Body of pancreas (tissue), 4 donors: ENCODE data around the gene BRD3. TPM values are rescaled to one million over a fixed set of nuclear protein-coding genes. Genes with fewer than 3 reads are reported as not detected.
"Not testable (repeated sequence)": the region's sequence is repeated elsewhere in the genome, so short reads cannot be mapped to it uniquely, and the experiment has no call there.

ENCODE experiments used
- ATAC-seq: fragments of 150-250 bp; one replicate; pipeline ENCODE4 v1.9.1; 2016
- DNase-seq, 4 donors: peaks; one replicate each; pipeline ENCODE4 v3.0.0-alpha.2; 2019
- H3K27ac ChIP-seq, 4 donors: fragments of 200-600 bp; sonication (generic); 1 replicate in 3 of 4; 2 replicates in 1 of 4; pipeline versions ENCODE4 v1.5.1 to v1.6.1; 2016 to 2019; ENCODE audit warnings: mild to moderate bottlenecking in 1 of 4, mixed read lengths in 1 of 4, moderate library complexity in 1 of 4
- H3K27me3 ChIP-seq, 2 donors: fragments of 200-600 bp; sonication (generic); one replicate each; pipeline ENCODE4 v1.6.0; 2016; ENCODE audit warnings: mild to moderate bottlenecking in 1 of 2
- H3K36me3 ChIP-seq, 2 donors: fragments of 200-600 bp; sonication (generic); replicated peaks in 1 of 2; 2 replicates each; pipeline ENCODE4 v1.5.1; 2016; ENCODE audit warnings: low read depth in 2 of 2; ENCODE audit not compliant: insufficient read depth in 1 of 2
- H3K4me1 ChIP-seq: fragments of 200-600 bp; sonication (generic); one replicate; pipeline ENCODE4 v1.6.0; 2016
- H3K4me3 ChIP-seq, 2 donors: fragments of 200-600 bp; sonication (generic); 1 replicate in 1 of 2; 2 replicates in 1 of 2; pipeline ENCODE4 v1.5.1; 2016 to 2019
- H3K9me3 ChIP-seq, 3 donors: fragments of 200-600 bp; sonication (generic); 1 replicate in 2 of 3; 2 replicates in 1 of 3; pipeline ENCODE4 v1.5.1; 2016
- CTCF ChIP-seq, 7 experiments: fragments of 450-650 bp in 4 of 7; fragments of 200-600 bp in 3 of 7; sonication (generic) in 3 of 7; IDR thresholded peaks; one replicate each; pipeline ENCODE4 v1.5.1; 2016 to 2019; ENCODE audit warnings: antibody characterized with exemption in 7 of 7
- POLR2A ChIP-seq, 3 donors: fragments of 450-650 bp; IDR thresholded peaks; one replicate each; pipeline ENCODE4 v1.6.1; 2016; ENCODE audit warnings: antibody characterized with exemption in 3 of 3, mild to moderate bottlenecking in 2 of 3
- WGBS, 2 donors: methylation state at CpG; one replicate each; pipeline ENCODE4 v1.1.5; 2017; 5-methylcytosine and 5-hydroxymethylcytosine counted together
- intact Hi-C: fragments of 100-400 bp; cut with DNase I; formaldehyde crosslinking; loops from one replicate; pipeline ENCODE4 v1.15.1; 2023
- total RNA-seq, 2 donors: library from RNA; depleted of rRNA; stranded (reverse); fragments of >200 nt; gene quantifications; one replicate each; pipeline ENCODE4 v1.1.0, GENCODE V29; 2016

BRD3 gene
- total RNA-seq, 2 donors from 2014 or later: 12.2 to 27.4 TPM

GRCh38 chr9:134088063-134088725 lies 20.4 kb upstream of the BRD3 start:
- H3K27ac ChIP-seq: no peak overlapping the region
- H3K4me1 ChIP-seq: no peaks in the 10 kb centered on the region
- TF ChIP-seq POLR2A (IDR thresholded peaks at IDR 0.05) (no peak), CTCF (IDR thresholded peaks at IDR 0.05) (no peak)
- ATAC-seq (no peak), DNase-seq (no peak)
- H3K36me3 ChIP-seq: no peaks in the 10 kb centered on the region
- intact Hi-C loops: no loop called here
- H3K4me3 ChIP-seq: no peak overlapping the region
- 80 to 84% methylated on average over 13 to 14 of the region's 14 CpGs for WGBS, 2 donors
- no peaks in the 10 kb centered on the region for H3K9me3 ChIP-seq
- no peaks in the 10 kb centered on the region for H3K27me3 ChIP-seq

GRCh38 chr9:134085674-134086073 lies 17.8 kb upstream of the BRD3 start:
- H3K27me3 ChIP-seq: no peaks in the 10 kb centered on the region
- TF ChIP-seq POLR2A (IDR thresholded peaks at IDR 0.05) (no peak), CTCF (IDR thresholded peaks at IDR 0.05) (no peak)
- no peaks in the 10 kb centered on the region for H3K4me1 ChIP-seq
- ATAC-seq (no peak), DNase-seq (no peak)
- H3K36me3 ChIP-seq: no peaks in the 10 kb centered on the region
- H3K4me3 ChIP-seq: no peak overlapping the region
- intact Hi-C loops: no loop called here
- 94 to 95% methylated on average over 2 of the region's 2 CpGs for WGBS, 2 donors
- H3K9me3 ChIP-seq: no peaks in the 10 kb centered on the region
- no peak overlapping the region for H3K27ac ChIP-seq

- TF ChIP-seq POLR2A (IDR thresholded peaks at IDR 0.05): no peak
- no peak for TF ChIP-seq CTCF (IDR thresholded peaks at IDR 0.05)
- no peaks in the 10 kb centered on the region for H3K9me3 ChIP-seq
- H3K27ac ChIP-seq: no peak overlapping the region
- no peaks in the 10 kb centered on the region for H3K4me1 ChIP-seq
- ATAC-seq (no peak), DNase-seq (no peak)
- no peak overlapping the region for H3K4me3 ChIP-seq
- 59 to 71% methylated on average over 2 of the region's 2 CpGs for WGBS, 2 donors
- no peaks in the 10 kb centered on the region for H3K27me3 ChIP-seq
- intact Hi-C loops: no loop called here
- H3K36me3 ChIP-seq: no peaks in the 10 kb centered on the region
Observed at GRCh38 chr9:134083451-134083850, 15.6 kb upstream of the BRD3 start.

GRCh38 chr9:134076644-134077043 lies 8.8 kb upstream of the BRD3 start:
- 38 to 71% methylated on average over 1 of the region's 1 CpG for WGBS, 2 donors
- no peak for TF ChIP-seq POLR2A (IDR thresholded peaks at IDR 0.05)
- no peak for TF ChIP-seq CTCF (IDR thresholded peaks at IDR 0.05)
- H3K27ac ChIP-seq: no peak overlapping the region
- H3K4me3 ChIP-seq: no peak overlapping the region
- H3K27me3 ChIP-seq: no peaks in the 10 kb centered on the region
- no peaks in the 10 kb centered on the region for H3K9me3 ChIP-seq
- no peaks in the 10 kb centered on the region for H3K36me3 ChIP-seq
- H3K4me1 ChIP-seq: no peaks in the 10 kb centered on the region
- no peak for DNase-seq
- intact Hi-C loops: no loop called here
- ATAC-seq: no peak

- H3K27ac ChIP-seq, H3K27me3 ChIP-seq, H3K9me3 ChIP-seq, DNase-seq, H3K36me3 ChIP-seq, H3K4me1 ChIP-seq, H3K4me3 ChIP-seq, ATAC-seq, intact Hi-C loops: not testable (repeated sequence)
- WGBS, 2 donors: 87 to 90% methylated on average over 21 to 29 of the region's 31 CpGs
Observed at GRCh38 chr9:134075689-134076088, 7.9 kb upstream of the BRD3 start.
